WTC11 (cell line): Measurements from ENCODE around the gene KCNT1. TPM values are rescaled to one million over a fixed set of nuclear protein-coding genes. Genes with fewer than 3 reads are reported as not detected.

Source experiments
- ATAC-seq: fragments of 200-7000 bp; cut with Tn5 transposase; 2 replicates; pipeline ENCODE4 v1.10.0; 2021; ENCODE audit warnings: mild to moderate bottlenecking, moderate library complexity
- CTCF ChIA-PET: fragments of 300-600 bp; sonication (Branson Sonifier 250); formaldehyde crosslinking; loops from one replicate; lab custom pipeline; 2021; ENCODE audit warnings: antibody characterized with exemption; lab: Charles Lee
- POLR2A ChIA-PET: fragments of 350-600 bp; sonication (Branson Sonifier 250); formaldehyde crosslinking; loops from one replicate; lab custom pipeline; 2021; ENCODE audit warnings: antibody characterized with exemption; lab: Charles Lee
- DNase-seq: peaks from one replicate; pipeline ENCODE4 v3.0.0; 2021; ENCODE audit warnings: low spot score
- H3K27ac Mint-ChIP-seq: 2 replicates; pipeline ENCODE4 v1.8.0; 2021; ENCODE audit warnings: mixed read lengths
- H3K27me3 Mint-ChIP-seq: 2 replicates; pipeline ENCODE4 v1.8.0; 2021; ENCODE audit warnings: low read depth, mild to moderate bottlenecking, moderate library complexity, mixed read lengths
- H3K36me3 Mint-ChIP-seq: 2 replicates; pipeline ENCODE4 v1.8.0; 2021; ENCODE audit warnings: mixed read lengths
- H3K4me1 Mint-ChIP-seq: 2 replicates; pipeline ENCODE4 v1.8.0; 2022; ENCODE audit warnings: mixed read lengths
- H3K4me3 Mint-ChIP-seq: 2 replicates; pipeline ENCODE4 v1.8.0; 2021; ENCODE audit warnings: mild to moderate bottlenecking, moderate library complexity, mixed read lengths
- H3K9me3 Mint-ChIP-seq: 2 replicates; pipeline ENCODE4 v1.8.0; 2021; ENCODE audit warnings: mixed read lengths
- AFF4 ChIP-seq: sonication (generic); formaldehyde crosslinking; IDR thresholded peaks from 2 replicates; pipeline ENCODE4 v1.8.1; 2023; ENCODE audit warnings: mild to moderate bottlenecking, missing genetic modification reagents, borderline replicate concordance
- AR ChIP-seq: fragments of 250-450 bp; sonication (Bioruptor Pico); IDR thresholded peaks from 2 replicates; pipeline ENCODE4 v1.9.0; 2021; ENCODE audit warnings: mild to moderate bottlenecking
- CREB1 ChIP-seq: sonication (generic); formaldehyde crosslinking; IDR thresholded peaks from 2 replicates; pipeline ENCODE4 v1.8.0; 2023; ENCODE audit warnings: mild to moderate bottlenecking, missing genetic modification reagents
- FOXK1 ChIP-seq: sonication (generic); formaldehyde crosslinking; IDR thresholded peaks from 2 replicates; pipeline ENCODE4 v1.8.0; 2022; ENCODE audit warnings: mild to moderate bottlenecking, moderate library complexity, missing genetic modification reagents
- FOXP1 ChIP-seq: sonication (generic); formaldehyde crosslinking; IDR thresholded peaks from 2 replicates; pipeline ENCODE4 v1.8.0; 2022; ENCODE audit warnings: missing genetic modification reagents, mild to moderate bottlenecking, moderate library complexity, borderline replicate concordance
- GRHL2 ChIP-seq: fragments of 250-450 bp; sonication (Bioruptor Pico); IDR thresholded peaks from 2 replicates; pipeline ENCODE4 v1.8.0; 2022; ENCODE audit warnings: mild to moderate bottlenecking, moderate library complexity; ENCODE audit not compliant: insufficient replicate concordance, severe bottlenecking
- MAX ChIP-seq: sonication (generic); formaldehyde crosslinking; IDR thresholded peaks from 2 replicates; pipeline ENCODE4 v1.8.0; 2022; ENCODE audit warnings: mild to moderate bottlenecking, missing genetic modification reagents
- NFYB ChIP-seq: sonication (generic); formaldehyde crosslinking; conservative IDR thresholded peaks from 2 replicates; pipeline ENCODE4 v1.8.0; 2022; ENCODE audit warnings: low read depth, missing genetic modification reagents
- TP53 ChIP-seq: sonication (generic); formaldehyde crosslinking; IDR thresholded peaks from 2 replicates; pipeline ENCODE4 v1.8.1; 2023; ENCODE audit warnings: mild to moderate bottlenecking, missing genetic modification reagents
- ZNF121 ChIP-seq: sonication (generic); formaldehyde crosslinking; IDR thresholded peaks from 2 replicates; pipeline ENCODE4 v1.8.0; 2023; ENCODE audit warnings: missing genetic modification reagents
- total RNA-seq: library from RNA; stranded (reverse); gene quantifications from 3 replicates; pipeline ENCODE4 v1.2.3, GENCODE V29; 2021
- TF ChIP-seq, protein P1 (sequence below): sonication (generic); formaldehyde crosslinking; IDR thresholded peaks from 2 replicates; pipeline ENCODE4 v1.8.0; 2023; ENCODE audit warnings: missing genetic modification reagents, mild to moderate bottlenecking, borderline replicate concordance

Gene KCNT1
- total RNA-seq, 1 experiment from 2014 or later: 0.13 TPM

DNA sequence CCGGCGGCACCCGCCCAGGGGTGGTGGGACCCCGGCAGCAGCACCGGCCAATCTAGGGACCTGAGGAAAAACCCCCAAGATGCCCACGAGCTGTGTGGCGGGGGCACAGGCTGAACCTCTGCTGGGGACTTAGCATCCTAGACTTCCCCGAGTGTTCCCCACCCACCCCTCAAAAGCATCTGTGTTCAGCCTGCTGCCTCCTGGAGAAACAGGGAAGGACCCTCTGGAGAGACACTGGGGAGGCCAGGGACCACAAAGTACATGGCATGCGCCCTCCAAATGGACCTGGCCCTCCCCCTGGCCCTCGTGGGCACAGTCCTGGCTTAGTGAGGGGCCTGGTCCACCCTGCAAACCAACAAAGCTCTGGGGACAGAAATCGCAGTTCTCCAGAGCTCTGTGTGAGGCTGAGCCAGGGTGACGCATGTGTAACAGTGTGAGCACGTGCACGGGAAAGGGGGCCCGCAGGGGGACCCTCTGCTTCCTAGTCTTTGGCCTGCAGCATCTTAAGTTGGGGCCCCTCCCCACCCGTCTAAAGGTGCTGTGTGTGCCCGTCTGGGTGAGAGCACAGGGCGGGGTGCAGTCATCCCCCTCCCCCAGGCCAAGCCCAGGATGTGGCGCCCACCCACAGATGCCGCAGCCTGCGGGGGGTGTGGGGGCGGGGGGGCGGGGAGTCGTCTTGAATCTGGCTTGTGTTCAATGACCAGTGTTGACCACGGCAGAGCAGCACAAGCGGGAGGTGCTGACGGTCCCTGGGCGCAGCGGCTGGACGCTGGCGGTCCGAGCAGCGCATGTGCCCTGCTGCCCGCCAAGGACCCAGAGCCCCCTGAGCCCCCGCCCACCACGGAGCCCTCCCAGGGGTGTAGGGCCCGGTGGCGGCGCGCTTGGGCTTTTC is 672 bp upstream of the KCNT1 start (continued):
- no peak for TF ChIP-seq AFF4 (CRISPR knock-in tag)

- no peaks in the 10 kb centered on the region for H3K9me3 Mint-ChIP-seq
- CTCF ChIA-PET: interaction anchor here (0.5 to 2.3 kb wide), 9 partner anchors 10 to 399 kb away, joined by 3 to 11 read pairs (median 3); no protein-coding TSS in a partner anchor
- DNase-seq (peak; percentile 54), ATAC-seq (peak; percentile 13; the same call in 1 of the 2 replicates)
- peak; percentile 40; the same call in 1 of the 2 replicates for TF ChIP-seq MAX (CRISPR knock-in tag)
- TF ChIP-seq AR: no peak
- no peak for TF ChIP-seq FOXK1 (CRISPR knock-in tag)
- 0 out of 2 replicates have a peak, but pooled peaks have one; percentile 26 for TF ChIP-seq FOXP1
- H3K27ac Mint-ChIP-seq: no peak overlapping the region
- peaks cover 2% of the 10 kb centered on the region; the same call in 1 of the 2 replicates for H3K4me1 Mint-ChIP-seq
- H3K27me3 Mint-ChIP-seq: no peaks in the 10 kb centered on the region; the same call in 1 of the 2 replicates
- no peak overlapping the region for H3K4me3 Mint-ChIP-seq
- POLR2A ChIA-PET: interaction anchor here (0.5 to 1.1 kb wide), 2 partner anchors 10 to 38 kb away, joined by 3 read pairs; no protein-coding TSS in a partner anchor
- H3K36me3 Mint-ChIP-seq: no peaks in the 10 kb centered on the region
Measured at GRCh38 chr9:135703726-135704125, 1.7 kb downstream of the KCNT1 start.

- DNase-seq (no peak), ATAC-seq (no peak)
- Mint-ChIP-seq H3K9me3 (no peaks in the 10 kb centered on the region), H3K27ac (no peak overlapping the region), H3K36me3 (no peaks in the 10 kb centered on the region), H3K4me1 (peaks cover 2% of the 10 kb centered on the region; the same call in 1 of the 2 replicates), H3K27me3 (no peaks in the 10 kb centered on the region; the same call in 1 of the 2 replicates), H3K4me3 (no peak overlapping the region)
- TF ChIP-seq NFYB (CRISPR knock-in tag): no peak
- TF ChIP-seq ZNF121 (CRISPR knock-in tag): no peak
- no peak for TF ChIP-seq CREB1 (CRISPR knock-in tag)
- no peak for TF ChIP-seq GRHL2 (CRISPR knock-in tag)
- TF ChIP-seq TP53: no peak
- TF ChIP-seq, protein P1, sequence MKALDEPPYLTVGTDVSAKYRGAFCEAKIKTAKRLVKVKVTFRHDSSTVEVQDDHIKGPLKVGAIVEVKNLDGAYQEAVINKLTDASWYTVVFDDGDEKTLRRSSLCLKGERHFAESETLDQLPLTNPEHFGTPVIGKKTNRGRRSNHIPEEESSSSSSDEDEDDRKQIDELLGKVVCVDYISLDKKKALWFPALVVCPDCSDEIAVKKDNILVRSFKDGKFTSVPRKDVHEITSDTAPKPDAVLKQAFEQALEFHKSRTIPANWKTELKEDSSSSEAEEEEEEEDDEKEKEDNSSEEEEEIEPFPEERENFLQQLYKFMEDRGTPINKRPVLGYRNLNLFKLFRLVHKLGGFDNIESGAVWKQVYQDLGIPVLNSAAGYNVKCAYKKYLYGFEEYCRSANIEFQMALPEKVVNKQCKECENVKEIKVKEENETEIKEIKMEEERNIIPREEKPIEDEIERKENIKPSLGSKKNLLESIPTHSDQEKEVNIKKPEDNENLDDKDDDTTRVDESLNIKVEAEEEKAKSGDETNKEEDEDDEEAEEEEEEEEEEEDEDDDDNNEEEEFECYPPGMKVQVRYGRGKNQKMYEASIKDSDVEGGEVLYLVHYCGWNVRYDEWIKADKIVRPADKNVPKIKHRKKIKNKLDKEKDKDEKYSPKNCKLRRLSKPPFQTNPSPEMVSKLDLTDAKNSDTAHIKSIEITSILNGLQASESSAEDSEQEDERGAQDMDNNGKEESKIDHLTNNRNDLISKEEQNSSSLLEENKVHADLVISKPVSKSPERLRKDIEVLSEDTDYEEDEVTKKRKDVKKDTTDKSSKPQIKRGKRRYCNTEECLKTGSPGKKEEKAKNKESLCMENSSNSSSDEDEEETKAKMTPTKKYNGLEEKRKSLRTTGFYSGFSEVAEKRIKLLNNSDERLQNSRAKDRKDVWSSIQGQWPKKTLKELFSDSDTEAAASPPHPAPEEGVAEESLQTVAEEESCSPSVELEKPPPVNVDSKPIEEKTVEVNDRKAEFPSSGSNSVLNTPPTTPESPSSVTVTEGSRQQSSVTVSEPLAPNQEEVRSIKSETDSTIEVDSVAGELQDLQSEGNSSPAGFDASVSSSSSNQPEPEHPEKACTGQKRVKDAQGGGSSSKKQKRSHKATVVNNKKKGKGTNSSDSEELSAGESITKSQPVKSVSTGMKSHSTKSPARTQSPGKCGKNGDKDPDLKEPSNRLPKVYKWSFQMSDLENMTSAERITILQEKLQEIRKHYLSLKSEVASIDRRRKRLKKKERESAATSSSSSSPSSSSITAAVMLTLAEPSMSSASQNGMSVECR (CRISPR knock-in tag): no peak
- CTCF ChIA-PET: interaction anchor here (0.7 to 2.3 kb wide), 8 partner anchors 10 to 200 kb away, joined by 3 to 7 read pairs (median 3); no protein-coding TSS in a partner anchor
- POLR2A ChIA-PET: interaction anchor here (0.5 kb wide), 1 partner anchor 9 kb away, joined by 3 read pairs; no protein-coding TSS in a partner anchor
Measured at GRCh38 chr9:135704483-135704882, 2.5 kb downstream of the KCNT1 start.
